Activated CD8-positive, alpha-beta memory T cell treated with anti-CD3 and anti-CD28 coated beads for 48 hours (primary cell): Measurements from ENCODE around the gene PKD1L1.
"Not testable (repeated sequence)": the region's sequence is repeated elsewhere in the genome, so short reads cannot be mapped to it uniquely, and the experiment has no call there.

Experiments used
- DNase-seq, 3 experiments: peaks; one replicate each; pipeline ENCODE4 v3.0.0-alpha.2; 2020; ENCODE audit warnings: low read depth in 2 of 3, low spot score in 2 of 3

The PKD1L1 gene

GRCh38 chr7:47799524-47799923 lies 148.7 kb downstream of the PKD1L1 start:
- no peak for DNase-seq

GRCh38 chr7:47796347-47796746 lies 151.9 kb downstream of the PKD1L1 start:
- no peak for DNase-seq

GRCh38 chr7:47795631-47796030 lies 152.6 kb downstream of the PKD1L1 start:
- DNase-seq, result no peak

GRCh38 chr7:47795126-47795525 lies 153.1 kb downstream of the PKD1L1 start:
- DNase-seq, result not testable (repeated sequence)

- DNase-seq, result no peak
Measured at GRCh38 chr7:47794016-47794415, 154.2 kb downstream of the PKD1L1 start.

- DNase-seq, result not testable (repeated sequence)
Measured at GRCh38 chr7:47793186-47793585, 155.1 kb downstream of the PKD1L1 start.

DNA sequence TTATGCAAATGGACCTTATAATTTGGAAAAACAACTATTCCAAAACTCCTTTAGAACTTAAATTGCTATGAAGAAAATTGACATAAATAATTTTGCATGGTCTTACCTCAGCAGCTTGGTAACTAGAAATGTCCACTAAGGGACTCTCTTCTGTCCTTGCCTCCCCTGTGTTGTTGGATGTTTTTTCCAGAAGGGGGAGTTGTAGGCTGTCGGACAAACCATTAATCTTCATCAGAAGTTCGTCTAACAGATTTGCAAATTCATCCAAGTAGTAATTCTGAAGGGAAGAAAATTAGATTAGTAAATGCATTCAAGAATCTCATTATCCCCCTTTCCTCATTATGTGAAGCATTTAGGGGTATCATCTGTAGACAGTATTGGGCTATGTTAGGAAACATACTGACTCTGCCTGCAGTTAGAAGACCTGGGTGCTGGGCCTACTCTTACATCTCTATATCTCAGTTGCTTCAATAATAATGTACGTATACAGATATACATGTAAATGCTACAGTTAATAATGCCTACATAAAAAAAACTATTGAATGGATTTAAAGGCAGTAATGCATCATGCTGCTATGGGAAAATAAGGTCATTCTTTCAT lies 155.6 kb downstream of the PKD1L1 start:
- no peak for DNase-seq

- no peak for DNase-seq
Measured at GRCh38 chr7:47791682-47792081, 156.6 kb downstream of the PKD1L1 start.

GRCh38 chr7:47788083-47788482 lies 160.2 kb downstream of the PKD1L1 start:
- no peak for DNase-seq

DNA sequence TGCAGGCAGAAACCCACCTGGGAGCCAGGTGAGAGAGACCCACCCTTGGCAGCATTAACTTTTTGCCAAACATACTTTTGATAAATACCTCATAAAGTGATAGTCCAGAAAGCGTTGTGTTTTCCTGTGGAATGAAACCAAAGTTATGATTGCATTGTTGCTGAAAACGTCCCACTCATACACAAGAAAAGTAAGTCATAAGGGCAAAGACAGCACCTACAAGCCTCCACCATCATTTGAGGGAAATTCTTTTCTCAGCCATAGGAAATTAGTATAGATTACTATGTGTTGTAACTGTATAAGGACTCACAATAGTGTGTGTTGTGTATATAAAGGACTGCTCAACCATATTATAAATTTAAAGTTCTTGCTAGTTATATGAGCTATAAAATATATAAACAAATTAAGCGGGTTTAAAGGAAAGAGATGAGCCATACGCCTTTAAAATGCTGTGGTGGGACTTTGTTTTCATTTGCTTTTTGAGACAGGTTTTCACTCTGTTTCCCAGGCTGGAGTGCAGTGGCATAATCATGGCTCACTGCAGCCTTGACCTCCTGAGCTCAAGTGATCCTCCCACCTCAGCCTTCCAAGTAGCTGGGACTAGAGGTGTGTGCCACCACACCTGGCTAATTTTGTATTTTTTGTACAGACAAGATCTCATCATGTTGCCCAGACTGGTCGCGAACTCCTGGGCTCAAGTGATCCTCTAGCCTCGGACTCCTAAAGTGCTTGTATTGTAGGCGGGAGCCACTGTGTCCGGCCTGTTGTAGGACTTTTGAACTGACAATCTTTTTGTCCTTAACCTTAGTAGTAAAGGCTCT lies 160.8 kb downstream of the PKD1L1 start:
- DNase-seq, result no peak

DNA sequence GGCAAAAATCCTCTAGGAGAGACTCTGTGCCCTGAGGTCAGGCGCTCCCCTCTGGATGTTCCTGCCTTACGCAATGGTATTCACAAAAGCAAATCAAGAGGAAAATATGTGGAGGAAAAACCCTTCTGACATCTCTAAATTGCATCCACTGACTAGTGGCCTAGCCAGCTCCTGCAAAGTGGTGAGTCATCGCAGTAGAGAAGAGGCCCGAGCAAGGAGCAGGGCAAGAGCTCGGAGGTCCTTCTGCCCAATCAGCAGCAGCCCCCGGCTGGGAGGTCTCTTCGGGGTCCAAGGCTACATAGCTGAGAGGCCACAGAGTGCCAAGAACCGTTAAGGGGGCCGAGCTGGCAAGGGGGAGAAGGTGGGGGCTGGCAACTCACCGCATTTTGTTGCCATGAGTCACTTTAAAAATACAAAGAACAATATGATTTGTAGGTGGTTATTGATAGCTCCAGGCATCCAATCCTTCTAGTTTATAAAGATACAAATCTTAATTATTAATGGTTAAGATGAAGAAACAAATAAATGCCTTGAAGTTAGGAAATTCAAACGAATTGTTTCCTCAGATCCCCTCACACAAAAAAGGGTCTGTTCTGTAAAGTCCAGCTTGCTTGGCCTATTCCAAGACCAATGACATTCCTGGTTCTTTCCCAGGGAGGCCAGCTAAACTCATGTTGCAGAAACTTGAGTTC lies 161.6 kb downstream of the PKD1L1 start:
- DNase-seq, result no peak

DNA sequence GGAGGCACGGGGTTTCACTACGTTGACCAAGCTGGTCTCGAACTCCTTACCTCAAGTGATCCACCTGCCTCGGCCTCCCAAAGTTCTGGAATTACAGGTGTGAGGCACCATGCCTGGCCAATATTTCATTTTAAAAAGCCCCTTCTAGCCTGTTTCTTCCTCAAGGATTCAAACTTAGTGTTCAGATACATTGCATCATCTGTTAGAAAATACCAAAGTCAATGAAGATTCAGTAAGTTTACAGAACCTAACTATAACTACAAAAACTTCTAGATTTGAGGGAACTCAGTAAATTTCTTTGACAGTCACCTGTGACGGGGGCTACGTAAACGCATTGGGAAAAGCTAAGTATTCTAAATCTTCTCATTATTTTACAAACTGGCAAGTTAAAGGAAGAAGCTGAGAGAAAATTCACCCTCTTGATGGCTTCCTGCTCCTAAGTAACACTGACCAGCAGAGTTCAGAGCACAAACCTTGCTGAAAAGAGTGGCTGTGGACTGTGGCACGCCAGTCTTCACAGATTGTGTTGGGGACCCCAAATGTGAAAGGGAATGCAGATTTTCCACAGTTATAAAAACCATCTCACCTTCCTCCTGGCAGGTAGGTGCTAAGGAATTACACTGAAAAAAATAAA lies 162.2 kb downstream of the PKD1L1 start:
- no peak for DNase-seq

DNA sequence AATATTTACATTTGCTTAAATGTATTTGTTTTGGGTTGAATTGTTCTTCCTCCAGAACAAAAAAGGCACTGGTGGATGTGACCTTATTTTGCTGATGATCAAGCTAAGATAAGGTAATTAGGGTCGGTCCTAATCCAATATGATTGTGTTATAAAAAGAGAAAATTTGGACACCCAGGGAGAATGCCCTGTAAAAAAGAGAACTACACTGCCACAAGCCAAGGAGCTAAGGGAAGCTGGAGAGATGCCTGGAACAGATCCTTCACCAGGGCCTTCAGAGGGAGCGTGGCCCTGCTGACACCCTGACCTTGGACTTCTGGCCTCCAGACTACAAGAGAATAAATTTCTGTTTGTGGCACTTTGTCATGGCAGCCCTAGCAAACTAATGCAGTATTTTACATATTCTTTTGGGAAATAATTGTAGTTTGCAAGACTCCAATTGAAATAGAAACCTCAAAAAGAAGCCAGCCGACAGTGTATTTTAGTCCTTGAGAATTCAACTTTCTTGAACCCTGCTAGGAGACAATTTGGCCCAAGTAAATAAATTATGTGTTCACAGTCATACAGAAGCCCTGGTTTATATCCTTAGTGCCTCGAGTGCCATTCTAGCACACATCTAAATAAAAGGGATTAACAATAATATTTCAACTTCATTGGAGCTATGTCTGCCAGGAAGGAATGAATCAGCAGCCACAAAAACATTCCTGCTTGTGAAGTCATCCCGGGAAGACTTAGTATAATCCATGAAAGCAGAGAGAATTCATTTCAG lies 164.6 kb downstream of the PKD1L1 start:
- DNase-seq, result no peak

DNA sequence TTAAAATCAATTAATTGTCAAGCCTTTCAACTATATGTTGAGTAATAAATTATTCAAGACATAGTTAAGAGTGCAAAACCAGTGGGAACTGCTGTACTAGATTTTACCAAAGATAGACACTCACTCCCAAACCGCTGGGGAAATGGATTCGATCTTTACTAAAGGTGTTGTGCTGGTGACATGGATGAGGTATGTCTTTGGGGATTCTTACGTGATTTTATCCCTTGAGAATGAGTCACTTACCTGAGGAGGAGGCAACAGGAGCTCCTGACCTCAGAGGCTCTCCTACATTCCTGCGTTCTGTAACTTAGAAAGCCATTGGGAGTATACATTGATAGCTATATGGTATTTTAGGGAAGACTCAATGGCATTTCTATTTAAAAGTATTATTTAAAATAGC lies 165.5 kb downstream of the PKD1L1 start:
- DNase-seq, result no peak

GRCh38 chr7:47782022-47782421 lies 166.2 kb downstream of the PKD1L1 start:
- DNase-seq, result no peak

- DNase-seq, result no peak
Measured at GRCh38 chr7:47780555-47780954, 167.7 kb downstream of the PKD1L1 start.

DNA sequence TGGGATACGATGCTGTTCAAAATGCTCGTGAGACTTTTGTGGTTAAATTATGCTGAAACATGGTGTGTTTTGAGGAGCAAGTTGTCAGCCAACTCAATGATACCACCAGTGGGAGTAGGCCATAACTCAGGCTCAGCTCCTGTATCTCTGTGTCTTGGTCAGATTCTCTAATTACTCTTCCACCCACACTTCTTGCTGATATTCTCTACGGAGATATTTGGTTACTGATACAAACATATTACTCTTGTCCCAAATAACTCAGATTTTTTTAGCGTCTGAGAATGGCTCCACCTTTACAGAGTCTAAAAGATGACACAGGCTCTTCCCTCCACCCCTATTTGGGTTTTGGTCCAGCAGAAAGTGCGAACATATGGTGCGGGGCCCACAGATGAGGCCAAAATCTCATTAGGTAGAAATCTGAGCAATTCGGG lies 168.9 kb downstream of the PKD1L1 start:
- no peak for DNase-seq

GRCh38 chr7:47778153-47778661 lies 170.1 kb downstream of the PKD1L1 start:
- DNase-seq, result no peak

DNA sequence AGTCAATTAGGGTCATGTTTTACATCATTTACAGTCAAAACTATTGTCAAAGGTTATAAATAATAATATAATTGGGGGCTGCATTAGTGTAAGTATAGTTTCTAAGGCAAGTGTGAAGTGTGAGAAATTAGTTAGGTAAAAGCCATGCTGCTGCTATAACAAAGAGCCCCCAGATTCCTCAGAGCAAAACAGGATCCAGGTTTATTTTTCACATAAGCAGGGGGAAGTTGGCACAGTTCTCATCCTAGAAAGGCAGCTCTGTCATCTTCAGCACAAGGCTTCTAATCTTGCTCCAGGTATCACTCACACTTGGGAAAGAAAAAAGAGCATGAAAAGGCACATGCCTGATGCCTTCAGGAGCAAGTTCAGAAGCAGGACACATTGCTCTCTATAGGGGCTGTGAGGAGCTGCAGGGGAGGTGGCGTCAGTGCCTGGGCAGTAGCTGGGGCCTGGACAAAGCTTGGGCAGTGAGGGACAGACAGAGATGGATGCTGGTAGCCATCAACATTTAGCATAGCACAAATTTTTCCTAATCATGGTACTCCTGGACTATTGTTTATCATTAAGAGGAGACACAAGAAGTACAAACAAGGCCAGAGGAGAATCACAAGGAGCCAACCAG lies 170.6 kb downstream of the PKD1L1 start:
- no peak for DNase-seq

DNA sequence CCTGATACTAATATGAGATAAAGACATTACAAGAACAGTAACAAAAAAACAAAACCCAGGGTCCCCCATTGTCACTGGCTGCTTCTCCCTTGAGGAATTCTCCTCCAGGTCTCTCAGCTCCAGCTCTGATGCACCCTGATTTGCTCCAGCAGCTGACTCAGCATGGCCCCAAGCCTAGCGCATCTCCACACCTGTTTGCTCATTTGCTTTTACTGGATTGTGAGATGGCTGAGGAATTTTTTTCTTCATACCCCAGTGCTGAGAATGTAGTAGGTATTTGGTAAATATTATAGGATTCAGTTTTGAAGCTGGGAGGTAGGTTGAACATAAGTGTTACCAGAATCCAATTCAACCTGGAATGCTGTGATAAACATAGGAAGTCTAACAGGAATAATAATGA lies 171.9 kb downstream of the PKD1L1 start:
- DNase-seq, result no peak
